MCF 10A (cell line): Measurements from ENCODE around the gene C6orf58. TPM values are rescaled to one million over a fixed set of nuclear protein-coding genes. Genes with fewer than 3 reads are reported as not detected.
"Not testable (repeated sequence)": the region's sequence is repeated elsewhere in the genome, so short reads cannot be mapped to it uniquely, and the experiment has no call there.

Experiments
- BruUV-seq: library from RNA; stranded (reverse); fragments of 400-500 nt; replicated peaks from 2 replicates; lab custom pipeline; 2021; lab: Mats Ljungman, UMichigan
- CTCF ChIA-PET: fragments of 300-600 bp; sonication (Branson Sonifier 250); formaldehyde crosslinking; extraction: SDS; loops from one replicate; lab custom pipeline; 2021; ENCODE audit warnings: antibody characterized with exemption, inconsistent platforms; lab: Yijun Ruan, JAX
- POLR2A ChIA-PET: fragments of 300-600, 350-650 bp; sonication (Branson Sonifier 250); formaldehyde crosslinking; extraction: SDS; loops from one replicate; lab custom pipeline; 2020; ENCODE audit warnings: antibody characterized with exemption, inconsistent platforms; lab: Yijun Ruan, JAX
- DNase-seq: peaks from one replicate; pipeline ENCODE4 v3.0.0-alpha.2; 2018; ENCODE audit not compliant: unreplicated experiment
- H3K27ac Mint-ChIP-seq: one replicate; pipeline ENCODE4 v1.8.0; 2022; ENCODE audit warnings: mild to moderate bottlenecking, low read depth, mixed read lengths; ENCODE audit not compliant: unreplicated experiment
- H3K27me3 Mint-ChIP-seq: one replicate; pipeline ENCODE4 v1.8.0; 2022; ENCODE audit warnings: mixed read lengths; ENCODE audit not compliant: insufficient read depth, unreplicated experiment
- H3K36me3 Mint-ChIP-seq: one replicate; pipeline ENCODE4 v1.8.0; 2022; ENCODE audit warnings: mild to moderate bottlenecking, moderate library complexity, mixed read lengths; ENCODE audit not compliant: insufficient read depth, unreplicated experiment
- H3K4me1 Mint-ChIP-seq: one replicate; pipeline ENCODE4 v1.8.0; 2022; ENCODE audit warnings: mixed read lengths; ENCODE audit not compliant: insufficient read depth, unreplicated experiment
- H3K4me3 Mint-ChIP-seq: one replicate; pipeline ENCODE4 v1.8.0; 2022; ENCODE audit warnings: mild to moderate bottlenecking, moderate library complexity, mixed read lengths; ENCODE audit not compliant: unreplicated experiment
- H3K9me3 Mint-ChIP-seq: one replicate; pipeline ENCODE4 v1.8.0; 2022; ENCODE audit warnings: mixed read lengths; ENCODE audit not compliant: unreplicated experiment
- intact Hi-C: fragments of 100-400 bp; cut with micrococcal nuclease; formaldehyde crosslinking; loops from 2 replicates; pipeline ENCODE4 v1.14.1; 2022
- total RNA-seq: library from RNA; stranded (reverse); gene quantifications from 2 replicates; pipeline ENCODE4 v1.2.3, GENCODE V29; 2022
- TF ChIP-seq, protein P1 (sequence below): fragments of 200-600 bp; IDR thresholded peaks from one replicate; pipeline ENCODE4 v1.8.0; 2022; ENCODE audit warnings: antibody characterized with exemption, mild to moderate bottlenecking; ENCODE audit not compliant: unreplicated experiment

C6orf58 gene
- total RNA-seq, 1 experiment from 2014 or later: not detected

- no TSS peak for BruUV-seq
- Mint-ChIP-seq H3K4me3 (no peak overlapping the region), H3K27ac (no peak overlapping the region), H3K4me1 (no peaks in the 10 kb centered on the region), H3K9me3 (no peaks in the 10 kb centered on the region), H3K27me3 (no peaks in the 10 kb centered on the region), H3K36me3 (no peaks in the 10 kb centered on the region)
- no peak for DNase-seq
- POLR2A ChIA-PET: no interaction called here
- CTCF ChIA-PET: interaction anchor here (2.6 kb wide), 1 partner anchor 49 kb away, joined by 10 read pairs; no protein-coding TSS in a partner anchor
- intact Hi-C loops: no loop called here
- TF ChIP-seq, protein P1, sequence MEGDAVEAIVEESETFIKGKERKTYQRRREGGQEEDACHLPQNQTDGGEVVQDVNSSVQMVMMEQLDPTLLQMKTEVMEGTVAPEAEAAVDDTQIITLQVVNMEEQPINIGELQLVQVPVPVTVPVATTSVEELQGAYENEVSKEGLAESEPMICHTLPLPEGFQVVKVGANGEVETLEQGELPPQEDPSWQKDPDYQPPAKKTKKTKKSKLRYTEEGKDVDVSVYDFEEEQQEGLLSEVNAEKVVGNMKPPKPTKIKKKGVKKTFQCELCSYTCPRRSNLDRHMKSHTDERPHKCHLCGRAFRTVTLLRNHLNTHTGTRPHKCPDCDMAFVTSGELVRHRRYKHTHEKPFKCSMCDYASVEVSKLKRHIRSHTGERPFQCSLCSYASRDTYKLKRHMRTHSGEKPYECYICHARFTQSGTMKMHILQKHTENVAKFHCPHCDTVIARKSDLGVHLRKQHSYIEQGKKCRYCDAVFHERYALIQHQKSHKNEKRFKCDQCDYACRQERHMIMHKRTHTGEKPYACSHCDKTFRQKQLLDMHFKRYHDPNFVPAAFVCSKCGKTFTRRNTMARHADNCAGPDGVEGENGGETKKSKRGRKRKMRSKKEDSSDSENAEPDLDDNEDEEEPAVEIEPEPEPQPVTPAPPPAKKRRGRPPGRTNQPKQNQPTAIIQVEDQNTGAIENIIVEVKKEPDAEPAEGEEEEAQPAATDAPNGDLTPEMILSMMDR: no peak
Measured at GRCh38 chr6:127592964-127593363, 16.0 kb downstream of the C6orf58 start.

GRCh38 chr6:127593456-127593855, 16.5 kb downstream of the C6orf58 start:
- H3K4me1 Mint-ChIP-seq, H3K27ac Mint-ChIP-seq, H3K4me3 Mint-ChIP-seq, DNase-seq, H3K9me3 Mint-ChIP-seq, intact Hi-C loops, BruUV-seq, H3K27me3 Mint-ChIP-seq, H3K36me3 Mint-ChIP-seq: not testable (repeated sequence)
- POLR2A ChIA-PET: interaction anchor here (0.6 kb wide), 1 partner anchor 14 kb away, joined by 3 read pairs; no protein-coding TSS in a partner anchor
- CTCF ChIA-PET: interaction anchor here (0.6 to 2.6 kb wide), 2 partner anchors 48 to 346 kb away, joined by 3 to 10 read pairs; no protein-coding TSS in a partner anchor

- no TSS peak for BruUV-seq
- Mint-ChIP-seq H3K36me3 (no peaks in the 10 kb centered on the region), H3K27me3 (no peaks in the 10 kb centered on the region), H3K4me3 (no peak overlapping the region), H3K9me3 (no peaks in the 10 kb centered on the region), H3K4me1 (no peaks in the 10 kb centered on the region), H3K27ac (no peak overlapping the region)
- peak; percentile 61 for DNase-seq
- TF ChIP-seq, protein P1: peak; percentile 47
- POLR2A ChIA-PET: no interaction called here
- CTCF ChIA-PET: interaction anchor here (0.6 to 3.0 kb wide), 13 partner anchors 15 to 341 kb away, joined by 3 to 72 read pairs (median 4); no protein-coding TSS in a partner anchor
- intact Hi-C loops: loop anchor here (1.0 kb wide), 2 partner anchors 36 to 84 kb away; no protein-coding TSS in a partner anchor
Measured at GRCh38 chr6:127606131-127606562, 29.2 kb downstream of the C6orf58 start.

GRCh38 chr6:127608554-127609270, 31.7 kb downstream of the C6orf58 start:
- ChIA-PET CTCF (interaction anchor here (0.5 to 3.0 kb wide), 4 partner anchors 34 to 1612 kb away, joined by 3 to 72 read pairs (median 14); no protein-coding TSS in a partner anchor), POLR2A (no interaction called here)
- no peaks in the 10 kb centered on the region for H3K27me3 Mint-ChIP-seq
- intact Hi-C loops: no loop called here
- H3K4me3 Mint-ChIP-seq: no peak overlapping the region
- H3K36me3 Mint-ChIP-seq: no peaks in the 10 kb centered on the region
- H3K9me3 Mint-ChIP-seq: no peaks in the 10 kb centered on the region
- H3K4me1 Mint-ChIP-seq: no peaks in the 10 kb centered on the region
- TF ChIP-seq, protein P1: no peak
- no peak overlapping the region for H3K27ac Mint-ChIP-seq
- no TSS peak for BruUV-seq
- DNase-seq: no peak
